Measurements from ENCODE around the gene CDIPT.

GRCh38 chr16:29876217-29876593 lies 13.2 kb upstream of the CDIPT start:
- TF ChIP-seq POLR2A (IDR thresholded peaks at IDR 0.05; ENCODE audit: low read length), result no peak
- TF ChIP-seq GATA1 (IDR thresholded peaks at IDR 0.05; ENCODE audit: low read depth, low read length), result no peak

All from erythroblast (primary cell).